ENCODE measurements around the gene ANKMY1. TPM values are rescaled to one million over a fixed set of nuclear protein-coding genes. Genes with fewer than 3 reads are reported as not detected.
A peak's percentile ranks its signal among the peaks of the same experiment; 100 is the strongest.

The ANKMY1 gene
- total and polyA plus RNA-seq, 7 experiments from 2014 or later, result 7.7 to 83.4 (median 34.8) TPM

DNA sequence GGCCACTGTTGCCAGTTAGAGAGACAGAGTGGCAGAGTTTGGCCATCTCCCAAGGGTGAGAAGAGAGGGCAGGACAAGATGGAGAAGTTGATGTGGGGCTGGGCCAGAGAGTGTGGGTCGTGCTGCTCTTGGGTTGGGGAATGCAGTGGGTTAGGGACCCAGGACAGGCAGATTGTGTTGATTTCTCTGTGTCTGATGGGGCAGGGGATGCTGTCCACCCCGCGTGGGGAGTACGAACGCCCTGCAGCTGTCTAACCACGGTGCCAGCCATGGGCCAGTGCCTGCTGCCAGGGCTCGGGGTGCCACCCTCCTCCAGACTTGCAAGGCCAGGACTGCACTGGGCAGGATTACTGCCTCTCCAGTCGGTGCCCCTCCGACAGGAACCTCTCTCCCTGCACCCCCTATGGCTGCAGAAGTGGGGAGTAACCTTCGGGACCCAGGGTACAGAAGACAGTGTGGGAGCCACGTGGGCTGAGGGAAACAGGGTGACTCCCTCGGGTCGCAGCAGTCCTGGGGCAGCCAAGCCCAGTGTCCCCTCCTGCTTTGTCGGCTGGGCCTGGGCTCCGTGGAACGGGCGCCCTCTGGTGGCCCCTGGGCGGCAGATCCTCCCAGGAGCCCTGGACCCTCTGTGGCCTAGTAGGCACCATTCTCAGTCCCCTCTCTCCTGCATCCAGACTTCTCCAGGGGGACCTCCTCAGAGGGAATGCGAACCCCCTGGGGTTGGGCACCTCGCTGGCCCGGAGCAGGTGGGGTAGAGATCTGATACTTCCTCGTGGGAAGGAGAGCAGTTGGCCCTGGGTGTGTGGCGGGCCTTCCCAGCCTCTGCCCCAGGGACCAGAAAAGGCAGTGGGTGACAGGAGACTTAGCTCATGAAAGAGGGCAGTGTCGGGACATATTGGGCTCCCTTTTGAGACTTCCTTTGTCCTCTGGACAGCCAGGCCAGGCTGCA lies 119.7 kb downstream of the ANKMY1 start:
- H3K9me3 Mint-ChIP-seq, result no peaks in the 10 kb centered on the region
- H3K36me3 ChIP-seq (ENCODE audit: control insufficient read depth in 2 of 3, insufficient read depth in 3 of 3, low read length in 3 of 3), result no peaks in the 10 kb centered on the region
- peaks cover 9 to 22% (median 15%) of the 10 kb centered on the region in 5 donors for H3K27me3 Mint-ChIP-seq
- H3K27ac Mint-ChIP-seq, result peak overlapping the region in 1 of 9 donors; percentile 74
- H3K36me3 Mint-ChIP-seq, result no peaks in the 10 kb centered on the region
- POLR2A ChIA-PET, result no interaction called here
- H3K9me3 ChIP-seq (ENCODE audit: control insufficient read depth in 2 of 3, low read length in 3 of 3), result no peaks in the 10 kb centered on the region
- peaks cover 0 to 6% of the 10 kb centered on the region in 2 donors for H3K4me1 ChIP-seq (ENCODE audit: control insufficient read depth in 2 of 2, insufficient read depth in 2 of 2, low read length in 2 of 2)
- H3K4me3 Mint-ChIP-seq, result peak overlapping the region in 4 of 10 donors; percentile 7 to 67 (median 20)
- DNase-seq (peak; percentile 32 to 79 (median 65)), ATAC-seq (peak; percentile 55)
- intact Hi-C loops (cut with micrococcal nuclease), result loop anchor here (1.0 to 10.0 kb wide), 8 partner anchors 36 to 1294 kb away; partner anchors contain the start of genes COPS9 (in 1 of the 2) and D2HGDH (in 1 of the 2)
- CTCF ChIA-PET, result no interaction called here
- H3K4me1 Mint-ChIP-seq, result peaks cover 0 to 11% (median 4%) of the 10 kb centered on the region in 7 donors
- peaks cover 0 to 12% of the 10 kb centered on the region in 2 donors for H3K27me3 ChIP-seq (ENCODE audit: control insufficient read depth in 2 of 2, insufficient read depth in 2 of 2, low read length in 2 of 2)
- no peak overlapping the region for H3K4me3 ChIP-seq (ENCODE audit: low read length)
- no peak overlapping the region for H3K27ac ChIP-seq (ENCODE audit: low read depth, low read length)

DNA sequence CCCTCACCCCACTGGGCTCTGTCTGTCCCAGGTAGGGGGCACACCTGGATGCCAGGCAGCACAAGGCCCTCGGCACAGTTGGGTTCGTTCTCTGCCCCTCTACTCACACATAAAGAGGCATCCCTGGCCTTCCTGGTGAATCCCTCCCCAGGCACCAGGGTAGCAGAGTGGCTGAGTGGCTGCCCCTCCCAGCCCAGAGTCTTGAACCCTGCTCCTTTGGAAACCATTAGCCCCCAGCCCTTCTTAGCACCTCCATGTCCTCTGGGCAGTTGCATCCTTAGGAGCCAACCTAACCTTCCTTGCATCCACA lies 120.3 kb downstream of the ANKMY1 start:
- no peaks in the 10 kb centered on the region for H3K36me3 ChIP-seq (ENCODE audit: control insufficient read depth in 2 of 3, insufficient read depth in 3 of 3, low read length in 3 of 3)
- ATAC-seq, result no peak
- Mint-ChIP-seq H3K27ac (no peak overlapping the region), H3K4me3 (peak overlapping the region in 6 of 10 donors; percentile 7 to 71 (median 48)), H3K4me1 (peaks cover 0 to 11% (median 4%) of the 10 kb centered on the region in 7 donors), H3K36me3 (no peaks in the 10 kb centered on the region), H3K9me3 (no peaks in the 10 kb centered on the region), H3K27me3 (peaks cover 12 to 26% (median 19%) of the 10 kb centered on the region in 5 donors)
- no peaks in the 10 kb centered on the region for H3K9me3 ChIP-seq (ENCODE audit: control insufficient read depth in 2 of 3, low read length in 3 of 3)
- ChIA-PET CTCF (no interaction called here), POLR2A (no interaction called here)
- peak in 1 of 9 donors; percentile 7 for DNase-seq
- H3K4me1 ChIP-seq (ENCODE audit: control insufficient read depth in 2 of 2, insufficient read depth in 2 of 2, low read length in 2 of 2), result peaks cover 0 to 6% of the 10 kb centered on the region in 2 donors
- no peak overlapping the region for H3K27ac ChIP-seq (ENCODE audit: low read depth, low read length)
- no peak overlapping the region for H3K4me3 ChIP-seq (ENCODE audit: low read length)
- intact Hi-C loops (cut with micrococcal nuclease), result loop anchor here (5.0 to 10.0 kb wide), 4 partner anchors 35 to 1295 kb away; partner anchors contain the start of gene D2HGDH (in 1 of the 2)
- peaks cover 0 to 12% of the 10 kb centered on the region in 2 donors for H3K27me3 ChIP-seq (ENCODE audit: control insufficient read depth in 2 of 2, insufficient read depth in 2 of 2, low read length in 2 of 2)

DNA sequence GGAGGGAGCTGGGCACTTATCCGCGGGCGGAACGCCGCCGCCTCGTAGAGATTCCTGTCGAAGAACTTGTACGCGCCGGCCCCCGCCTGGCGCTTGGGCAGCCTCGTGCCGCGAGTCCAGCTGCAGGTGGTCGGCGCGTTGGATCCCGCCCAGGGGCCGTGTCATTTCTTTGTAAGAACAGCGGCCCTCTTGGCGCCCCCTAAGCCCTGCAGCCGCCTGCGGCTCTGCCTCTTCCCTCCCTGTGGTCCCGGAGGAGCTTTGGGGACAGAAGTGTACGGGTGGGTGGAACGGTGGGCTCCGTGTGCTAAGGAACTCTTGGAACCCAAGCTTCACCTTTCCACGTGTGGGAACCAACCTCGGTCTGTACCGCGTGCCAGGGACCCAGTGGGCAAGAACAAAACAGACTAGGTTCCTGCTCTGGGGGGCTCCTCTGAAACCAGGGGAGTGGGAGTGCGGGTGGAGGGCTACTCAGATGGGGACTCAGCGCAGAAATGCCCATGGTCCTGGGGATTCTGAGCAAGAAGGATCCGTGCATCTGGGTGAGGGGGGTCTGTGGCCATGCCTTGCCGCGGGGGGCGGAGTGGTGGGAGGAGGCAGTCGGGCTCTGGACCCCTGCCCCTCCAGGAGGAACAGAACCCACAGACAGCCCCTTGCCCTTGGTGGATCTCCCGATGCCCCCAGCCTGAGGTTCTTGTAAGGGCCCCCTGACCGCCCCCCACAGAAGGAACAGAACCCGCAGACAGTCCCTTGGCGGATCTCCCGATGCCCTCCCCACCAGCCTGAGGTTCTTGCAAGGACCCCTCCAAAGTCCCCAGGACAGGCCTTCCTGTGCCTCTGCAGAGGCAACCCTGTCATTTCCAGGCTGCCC lies 120.9 kb downstream of the ANKMY1 start:
- H3K27ac Mint-ChIP-seq, result no peak overlapping the region
- peak overlapping the region; percentile 40 to 78 (median 62) for H3K4me3 Mint-ChIP-seq
- H3K4me1 ChIP-seq (ENCODE audit: control insufficient read depth in 2 of 2, insufficient read depth in 2 of 2, low read length in 2 of 2), result peaks cover 0 to 6% of the 10 kb centered on the region in 2 donors
- CTCF ChIA-PET, result interaction anchor here (1.6 kb wide), 1 partner anchor 9 kb away, joined by 3 read pairs; no protein-coding TSS in a partner anchor
- peaks cover 12 to 32% (median 21%) of the 10 kb centered on the region in 5 donors for H3K27me3 Mint-ChIP-seq
- no peaks in the 10 kb centered on the region for H3K9me3 ChIP-seq (ENCODE audit: control insufficient read depth in 2 of 3, low read length in 3 of 3)
- H3K4me3 ChIP-seq (ENCODE audit: low read length), result no peak overlapping the region
- H3K27ac ChIP-seq (ENCODE audit: low read depth, low read length), result no peak overlapping the region
- H3K9me3 Mint-ChIP-seq, result no peaks in the 10 kb centered on the region
- intact Hi-C loops (cut with micrococcal nuclease), result loop anchor here (5.0 to 10.0 kb wide), 4 partner anchors 35 to 1295 kb away; partner anchors contain the start of gene D2HGDH (in 1 of the 2)
- no peaks in the 10 kb centered on the region for H3K36me3 Mint-ChIP-seq
- peaks cover 0 to 12% of the 10 kb centered on the region in 2 donors for H3K27me3 ChIP-seq (ENCODE audit: control insufficient read depth in 2 of 2, insufficient read depth in 2 of 2, low read length in 2 of 2)
- peak in 2 of 9 donors; percentile 6 to 9 for DNase-seq
- no peaks in the 10 kb centered on the region for H3K36me3 ChIP-seq (ENCODE audit: control insufficient read depth in 2 of 3, insufficient read depth in 3 of 3, low read length in 3 of 3)
- POLR2A ChIA-PET, result no interaction called here
- peaks cover 0 to 11% (median 4%) of the 10 kb centered on the region in 7 donors for H3K4me1 Mint-ChIP-seq
- ATAC-seq, result no peak

DNA sequence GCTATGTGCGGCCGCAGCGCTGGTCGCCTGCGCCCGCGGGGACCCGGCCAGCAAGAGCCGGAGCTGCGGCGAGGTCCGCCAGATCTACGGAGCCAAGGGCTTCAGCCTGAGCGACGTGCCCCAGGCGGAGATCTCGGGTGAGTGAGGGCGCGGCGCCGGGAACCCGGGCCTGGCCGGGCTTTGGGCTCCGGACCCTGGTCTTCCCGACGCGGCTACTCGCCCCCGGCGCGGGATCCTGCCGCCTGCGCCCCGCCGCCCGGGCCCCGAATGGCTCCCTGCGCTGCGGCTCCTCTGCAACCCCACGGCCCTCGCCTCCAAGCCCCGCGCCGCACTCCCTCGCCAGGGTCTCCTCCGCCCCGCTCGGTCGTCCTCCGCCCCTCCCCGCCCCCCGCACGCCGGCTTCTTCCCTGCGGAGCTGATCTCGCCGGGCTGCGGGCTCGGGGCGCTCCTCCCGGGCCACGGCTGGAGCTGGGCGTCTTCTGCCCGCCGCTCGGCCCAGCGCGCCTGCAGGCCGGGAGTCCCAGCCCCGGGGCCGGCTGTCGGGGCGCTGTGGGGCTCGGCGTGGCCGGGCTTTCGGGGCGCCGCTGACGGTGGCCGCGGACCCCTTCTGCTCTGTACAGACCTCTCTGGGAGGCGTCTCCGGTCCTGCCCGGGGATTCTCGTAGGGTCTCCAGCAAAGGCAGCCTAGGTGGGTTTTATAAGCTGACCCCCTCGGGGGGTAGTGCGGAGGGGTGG lies 121.7 kb downstream of the ANKMY1 start:
- Mint-ChIP-seq H3K27ac (no peak overlapping the region), H3K4me1 (peaks cover 0 to 11% (median 4%) of the 10 kb centered on the region in 7 donors), H3K9me3 (no peaks in the 10 kb centered on the region), H3K36me3 (no peaks in the 10 kb centered on the region), H3K4me3 (peak overlapping the region; percentile 40 to 78 (median 58)), H3K27me3 (peaks cover 12 to 33% (median 21%) of the 10 kb centered on the region in 5 donors)
- Histone ChIP-seq H3K4me3 (ENCODE audit: low read length) (peak overlapping the region; percentile 37), H3K27me3 (ENCODE audit: control insufficient read depth in 2 of 2, insufficient read depth in 2 of 2, low read length in 2 of 2) (peaks cover 0 to 12% of the 10 kb centered on the region in 2 donors), H3K27ac (ENCODE audit: low read depth, low read length) (no peak overlapping the region), H3K9me3 (ENCODE audit: control insufficient read depth in 2 of 3, low read length in 3 of 3) (no peaks in the 10 kb centered on the region), H3K4me1 (ENCODE audit: control insufficient read depth in 2 of 2, insufficient read depth in 2 of 2, low read length in 2 of 2) (peaks cover 0 to 6% of the 10 kb centered on the region in 2 donors), H3K36me3 (ENCODE audit: control insufficient read depth in 2 of 3, insufficient read depth in 3 of 3, low read length in 3 of 3) (no peaks in the 10 kb centered on the region)
- intact Hi-C loops (cut with micrococcal nuclease), result loop anchor here (1.0 to 10.0 kb wide), 7 partner anchors 34 to 1296 kb away; partner anchors contain the start of genes COPS9 (in 1 of the 2), D2HGDH (in 1 of the 2) and NDUFA10 (in 1 of the 2)
- POLR2A ChIA-PET, result no interaction called here
- ATAC-seq (no peak), DNase-seq (peak in 2 of 9 donors; percentile 6 to 27)
- CTCF ChIA-PET, result interaction anchor here (1.6 kb wide), 1 partner anchor 10 kb away, joined by 3 read pairs; no protein-coding TSS in a partner anchor

DNA sequence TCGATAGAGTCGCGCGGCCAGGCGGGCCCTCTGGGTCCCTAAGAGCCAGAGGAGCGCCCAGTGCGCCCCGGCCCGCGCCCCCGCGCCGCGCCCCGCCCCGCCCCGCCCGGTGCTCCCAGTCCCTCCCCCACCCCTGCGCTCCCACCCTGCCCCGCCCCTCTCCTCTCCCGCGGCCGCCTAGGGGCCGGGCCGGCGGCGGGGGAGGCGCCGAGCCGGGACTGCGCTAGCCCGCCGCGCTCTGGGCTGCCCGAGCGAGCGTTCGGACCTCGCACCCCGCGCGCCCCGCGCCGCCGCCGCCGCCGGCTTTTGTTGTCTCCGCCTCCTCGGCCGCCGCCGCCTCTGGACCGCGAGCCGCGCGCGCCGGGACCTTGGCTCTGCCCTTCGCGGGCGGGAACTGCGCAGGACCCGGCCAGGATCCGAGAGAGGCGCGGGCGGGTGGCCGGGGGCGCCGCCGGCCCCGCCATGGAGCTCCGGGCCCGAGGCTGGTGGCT lies 122.3 kb downstream of the ANKMY1 start, which contains the start of gene GPC1:
Gene GPC1, plus strand, starts transcription at position 207 of the 491 bp plus-strand sequence. Its CDS starts 256 bp downstream, at position 463.
- H3K4me3 ChIP-seq (ENCODE audit: low read length), result peak within 1 kb of the TSS; percentile 48
- H3K27ac ChIP-seq (ENCODE audit: low read depth, low read length), result no peak within 1 kb of the TSS
- Mint-ChIP-seq H3K27ac (peak within 1 kb of the TSS in 6 of 9 donors; percentile 14 to 77 (median 57)), H3K4me1 (peaks cover 0 to 11% (median 4%) of the 10 kb centered on the region in 7 donors), H3K9me3 (no peaks in the 10 kb centered on the region), H3K27me3 (peaks cover 12 to 33% (median 21%) of the 10 kb centered on the region in 5 donors), H3K36me3 (no peaks in the 10 kb centered on the region), H3K4me3 (peak within 1 kb of the TSS; percentile 81 to 89 (median 86))
- no peaks in the 10 kb centered on the region for H3K9me3 ChIP-seq (ENCODE audit: control insufficient read depth in 2 of 3, low read length in 3 of 3)
- peaks cover 0 to 6% of the 10 kb centered on the region in 2 donors for H3K4me1 ChIP-seq (ENCODE audit: control insufficient read depth in 2 of 2, insufficient read depth in 2 of 2, low read length in 2 of 2)
- H3K27me3 ChIP-seq (ENCODE audit: control insufficient read depth in 2 of 2, insufficient read depth in 2 of 2, low read length in 2 of 2), result peaks cover 0 to 12% of the 10 kb centered on the region in 2 donors
- H3K36me3 ChIP-seq (ENCODE audit: control insufficient read depth in 2 of 3, insufficient read depth in 3 of 3, low read length in 3 of 3), result no peaks in the 10 kb centered on the region
- DNase-seq, result peak in 3 of 9 donors; percentile 20 to 72 (median 21)
- ChIA-PET CTCF (interaction anchor here (1.6 kb wide), 1 partner anchor 10 kb away, joined by 3 read pairs; no protein-coding TSS in a partner anchor), POLR2A (no interaction called here)
- ATAC-seq, result peak; percentile 68
- intact Hi-C loops (cut with micrococcal nuclease), result loop anchor here (1.0 to 10.0 kb wide), 7 partner anchors 33 to 1297 kb away; partner anchors contain the start of genes COPS9 (in 1 of the 2), D2HGDH (in 1 of the 2) and NDUFA10 (in 1 of the 2)

Measured in naive thymus-derived CD4-positive, alpha-beta T cell (primary cell).